ENCODE measurements around the gene GKN2. TPM values are rescaled to one million over a fixed set of nuclear protein-coding genes. Genes with fewer than 3 reads are reported as not detected.

Gene GKN2
- total and polyA plus RNA-seq, 9 of the 15 experiments (the other 6 are each of a cell fraction or from before 2014, with no cell fraction given), result not detected

- TF ChIP-seq ZNF639 (CRISPR knock-in tag; conservative IDR thresholded peaks at IDR 0.05 in 1 of 2, IDR thresholded peaks at IDR 0.05 in 1 of 2) (no peak), SRSF7 (optimal IDR thresholded peaks at IDR 0.05; ENCODE audit: low read depth, low read length) (no peak), TAL1 (IDR thresholded peaks at IDR 0.05) (no peak), ZSCAN29 (IDR thresholded peaks at IDR 0.05) (no peak), CXXC5 (CRISPR knock-in tag; IDR thresholded peaks at IDR 0.05) (0 out of 2 replicates have a peak, but pooled peaks have one; percentile 13), ARID1B (IDR thresholded peaks at IDR 0.05) (peak; percentile 47; the same call in 1 of the 2 replicates), SMAD4 (CRISPR knock-in tag; conservative IDR thresholded peaks at IDR 0.05) (0 out of 2 replicates have a peak, but pooled peaks have one; percentile 16), OTX1 (CRISPR knock-in tag; IDR thresholded peaks at IDR 0.05) (no peak), SOX6 (IDR thresholded peaks at IDR 0.05) (peak; percentile 83), HES1 (IDR thresholded peaks at IDR 0.05; ENCODE audit: low read depth) (no peak)
Observed at GRCh38 chr2:68918497-68918896, 34.2 kb downstream of the GKN2 start (continued).

Measured in K562 (cell line).